ENCODE measurements around the gene CCL18.
A peak's percentile ranks its signal among the peaks of the same experiment; 100 is the strongest.
"Not testable (repeated sequence)": the region's sequence is repeated elsewhere in the genome, so short reads cannot be mapped to it uniquely, and the experiment has no call there.

CCL18 gene

GRCh38 chr17:36072431-36073121 lies 8.5 kb downstream of the CCL18 start:
- DNase-seq = peak in 1 of 2 experiments; percentile 27

GRCh38 chr17:36074365-36074764 lies 10.3 kb downstream of the CCL18 start:
- DNase-seq = no peak

- DNase-seq = not testable (repeated sequence)
Measured at GRCh38 chr17:36081681-36082471, 17.8 kb downstream of the CCL18 start.

GRCh38 chr17:36082482-36083120 lies 18.5 kb downstream of the CCL18 start:
- DNase-seq = not testable (repeated sequence)

- DNase-seq = not testable (repeated sequence)
Measured at GRCh38 chr17:36083691-36084090, 19.6 kb downstream of the CCL18 start.

- DNase-seq = no peak
Measured at GRCh38 chr17:36085765-36086164, 21.7 kb downstream of the CCL18 start.

GRCh38 chr17:36086791-36087190 lies 22.7 kb downstream of the CCL18 start:
- no peak for DNase-seq

GRCh38 chr17:36087471-36087870 lies 23.4 kb downstream of the CCL18 start:
- not testable (repeated sequence) for DNase-seq

GRCh38 chr17:36087897-36088572 lies 24.0 kb downstream of the CCL18 start:
- not testable (repeated sequence) for DNase-seq

- DNase-seq = no peak
Measured at GRCh38 chr17:36088670-36089338, 24.7 kb downstream of the CCL18 start.

- no peak for DNase-seq
Measured at GRCh38 chr17:36089339-36089865, 25.3 kb downstream of the CCL18 start.

- DNase-seq = no peak
Measured at GRCh38 chr17:36089888-36090836, 26.1 kb downstream of the CCL18 start, which contains the start of gene CCL3. Gene CCL3, minus strand, starts transcription at chr17:36090143. Its CDS starts 85 bp downstream, at chr17:36090058.

GRCh38 chr17:36092230-36092629 lies 28.2 kb downstream of the CCL18 start:
- DNase-seq = no peak

- not testable (repeated sequence) for DNase-seq
Measured at GRCh38 chr17:36092715-36093114, 28.6 kb downstream of the CCL18 start.

GRCh38 chr17:36094232-36094631 lies 30.2 kb downstream of the CCL18 start:
- no peak for DNase-seq

- no peak for DNase-seq
Measured at GRCh38 chr17:36094746-36095145, 30.7 kb downstream of the CCL18 start.

GRCh38 chr17:36095992-36096391 lies 31.9 kb downstream of the CCL18 start:
- DNase-seq = no peak

- not testable (repeated sequence) for DNase-seq
Measured at GRCh38 chr17:36099004-36099403, 34.9 kb downstream of the CCL18 start.

GRCh38 chr17:36103401-36103975 lies 39.4 kb downstream of the CCL18 start, which contains the start of gene CCL4:
Gene CCL4, plus strand, starts transcription at chr17:36103827. Its CDS starts 79 bp downstream, at chr17:36103906.
- not testable (repeated sequence) for DNase-seq

GRCh38 chr17:36104246-36104645 lies 40.2 kb downstream of the CCL18 start:
- not testable (repeated sequence) for DNase-seq

Measured in NCI-H187 (cell line).